ENCODE data around the gene NSF.
"Not testable (repeated sequence)": the region's sequence is repeated elsewhere in the genome, so short reads cannot be mapped to it uniquely, and the experiment has no call there.

The NSF gene

GRCh38 chr17:46670789-46671188 lies 80.3 kb downstream of the NSF start:
- H3K4me3 ChIP-seq (ENCODE audit: low read depth, low read length); DNase-seq (ENCODE audit: low read depth); in situ Hi-C loops (cut with HindIII; ENCODE audit: low sequenced_read_pairs): not testable (repeated sequence)

DNA sequence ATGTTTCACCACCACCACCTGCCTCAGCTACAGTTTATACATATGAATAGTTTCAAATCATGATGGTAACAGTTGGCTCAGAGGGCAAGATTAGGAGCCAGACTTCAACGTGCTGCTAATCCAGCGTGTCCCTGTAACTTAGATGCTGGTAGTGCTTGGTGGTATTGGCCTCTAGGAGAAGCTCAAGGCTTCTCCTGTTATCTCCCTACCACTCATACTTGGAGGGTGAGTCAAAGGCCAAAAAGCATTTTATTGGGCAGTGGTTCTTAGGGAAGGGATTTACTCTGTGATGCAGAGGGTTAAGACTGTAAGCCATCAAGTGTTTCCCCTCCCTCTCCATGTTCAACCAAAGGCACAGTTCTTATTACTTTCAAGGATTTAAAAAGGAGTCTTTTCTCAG lies 82.3 kb downstream of the NSF start:
- DNase-seq (ENCODE audit: low read depth); in situ Hi-C loops (cut with HindIII; ENCODE audit: low sequenced_read_pairs); H3K4me3 ChIP-seq (ENCODE audit: low read depth, low read length): not testable (repeated sequence)

DNA sequence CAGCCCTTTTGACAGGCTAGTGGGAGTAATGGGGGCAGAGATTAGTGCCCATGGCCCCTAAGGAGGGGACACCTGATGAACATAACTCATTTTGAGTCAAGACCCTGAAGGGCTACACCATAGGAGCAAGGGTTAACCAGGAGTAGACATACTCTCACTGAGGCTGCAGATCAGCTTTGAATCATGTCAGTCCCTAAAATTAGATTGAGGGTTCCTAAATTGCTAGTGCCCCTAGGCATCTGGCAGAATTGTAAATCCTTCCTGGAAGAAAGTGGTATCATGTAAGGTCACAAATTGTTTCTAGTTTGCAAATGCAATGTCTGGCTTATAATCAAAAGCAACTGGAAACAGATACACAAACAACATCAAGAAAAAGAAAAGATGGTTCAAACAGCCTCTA lies 87.3 kb downstream of the NSF start:
- H3K4me3 ChIP-seq (ENCODE audit: low read depth, low read length); DNase-seq (ENCODE audit: low read depth); in situ Hi-C loops (cut with HindIII; ENCODE audit: low sequenced_read_pairs): not testable (repeated sequence)

DNA sequence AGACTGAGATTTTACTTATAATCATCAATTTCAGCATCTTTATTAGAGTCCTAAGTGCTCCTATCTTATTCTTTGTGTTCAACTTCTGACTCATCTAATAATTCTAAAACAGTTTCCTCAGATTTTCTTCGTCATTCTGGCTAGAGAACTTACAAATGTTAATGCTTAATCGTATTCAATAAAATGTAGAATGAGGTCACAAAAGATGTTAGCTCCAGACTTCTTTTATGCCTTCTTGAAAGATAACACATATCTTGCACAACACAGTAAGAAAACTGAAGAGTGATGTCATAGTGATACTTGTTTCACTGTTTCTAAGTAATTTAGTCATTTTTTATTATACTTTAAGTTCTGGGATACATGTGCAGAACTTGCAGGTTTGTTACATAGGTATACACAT lies 93.2 kb downstream of the NSF start:
- H3K4me3 ChIP-seq (ENCODE audit: low read depth, low read length); in situ Hi-C loops (cut with HindIII; ENCODE audit: low sequenced_read_pairs); DNase-seq (ENCODE audit: low read depth): not testable (repeated sequence)

DNA sequence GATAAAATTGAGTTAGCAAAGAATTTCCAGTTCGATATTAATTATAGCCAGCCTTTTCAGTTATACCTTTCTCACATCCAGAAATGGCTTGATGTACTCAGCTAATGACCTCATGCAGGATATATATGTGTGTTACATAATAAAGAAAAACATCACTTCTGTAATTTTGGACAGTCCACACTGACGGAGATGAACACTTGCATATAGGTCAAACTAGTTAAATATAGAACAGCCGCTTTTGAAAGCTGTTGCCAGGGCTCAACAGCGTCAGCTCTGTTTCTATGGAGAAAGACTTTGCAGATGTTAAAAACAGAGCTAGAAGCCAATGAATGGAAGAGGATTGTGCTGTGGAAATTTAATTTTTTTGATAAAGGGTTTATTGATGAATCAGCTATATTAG lies 94.8 kb downstream of the NSF start:
- DNase-seq (ENCODE audit: low read depth); in situ Hi-C loops (cut with HindIII; ENCODE audit: low sequenced_read_pairs); H3K4me3 ChIP-seq (ENCODE audit: low read depth, low read length): not testable (repeated sequence)

DNA sequence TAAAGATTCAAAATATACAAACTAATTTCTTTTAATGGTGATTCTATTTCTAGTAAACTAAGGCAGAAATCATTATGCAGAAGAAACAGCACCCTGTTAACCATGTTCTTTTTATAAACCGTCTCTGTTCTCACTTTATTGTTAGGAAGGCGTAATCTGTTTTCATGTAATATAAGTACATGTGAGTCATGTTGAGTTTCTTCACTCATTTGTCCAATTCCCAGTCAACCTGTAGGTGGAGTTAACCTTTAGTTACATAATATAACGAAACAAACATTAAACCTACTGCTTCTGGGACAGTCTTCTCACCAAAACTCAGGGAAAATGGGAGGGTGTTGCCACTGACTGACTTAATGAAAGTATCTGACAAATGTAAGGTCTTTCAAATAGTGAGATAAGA lies 101.7 kb downstream of the NSF start:
- H3K4me3 ChIP-seq (ENCODE audit: low read depth, low read length); in situ Hi-C loops (cut with HindIII; ENCODE audit: low sequenced_read_pairs); DNase-seq (ENCODE audit: low read depth): not testable (repeated sequence)

DNA sequence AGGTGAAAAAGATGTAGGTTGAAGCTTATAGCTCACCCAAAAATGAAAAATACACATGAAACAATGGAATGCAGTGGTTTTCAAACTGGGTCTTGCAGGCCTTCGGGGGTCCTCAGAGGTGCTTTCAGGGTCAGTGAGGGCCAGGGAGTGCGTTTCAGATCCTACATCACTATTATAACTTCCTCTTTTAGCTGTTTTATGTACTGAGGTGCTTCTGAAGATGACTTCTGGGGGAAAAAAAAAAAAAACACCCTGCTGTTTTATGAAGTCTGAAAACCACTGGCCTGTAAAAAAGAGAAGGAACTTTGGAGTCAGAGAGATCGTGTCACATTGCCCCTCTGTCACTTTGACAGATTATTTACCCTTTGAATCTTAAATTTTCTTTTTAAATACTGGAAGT lies 102.8 kb downstream of the NSF start:
- H3K4me3 ChIP-seq (ENCODE audit: low read depth, low read length); in situ Hi-C loops (cut with HindIII; ENCODE audit: low sequenced_read_pairs); DNase-seq (ENCODE audit: low read depth): not testable (repeated sequence)

- in situ Hi-C loops (cut with HindIII; ENCODE audit: low sequenced_read_pairs); DNase-seq (ENCODE audit: low read depth); H3K4me3 ChIP-seq (ENCODE audit: low read depth, low read length): not testable (repeated sequence)
Observed at GRCh38 chr17:46696522-46696921, 106.1 kb downstream of the NSF start.

DNA sequence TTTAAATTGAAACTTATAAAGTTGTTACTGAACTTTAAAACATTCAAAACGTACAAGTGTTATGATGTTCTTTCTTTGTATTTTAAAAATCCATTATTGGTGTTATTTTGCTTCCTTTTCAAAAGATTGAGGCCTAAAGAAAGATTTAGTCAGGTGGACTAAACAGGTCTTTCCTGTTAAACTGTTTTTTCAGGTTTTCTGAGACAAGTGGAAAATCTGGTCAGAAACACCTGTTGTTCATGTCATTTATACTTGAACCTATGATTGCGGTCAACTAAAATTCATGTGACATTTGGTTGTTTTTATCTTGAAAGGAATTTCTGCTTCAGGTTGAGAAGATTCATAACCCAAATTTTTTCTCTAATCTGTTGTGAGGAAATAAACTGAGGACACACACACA lies 108.5 kb downstream of the NSF start:
- H3K4me3 ChIP-seq (ENCODE audit: low read depth, low read length); DNase-seq (ENCODE audit: low read depth); in situ Hi-C loops (cut with HindIII; ENCODE audit: low sequenced_read_pairs): not testable (repeated sequence)

DNA sequence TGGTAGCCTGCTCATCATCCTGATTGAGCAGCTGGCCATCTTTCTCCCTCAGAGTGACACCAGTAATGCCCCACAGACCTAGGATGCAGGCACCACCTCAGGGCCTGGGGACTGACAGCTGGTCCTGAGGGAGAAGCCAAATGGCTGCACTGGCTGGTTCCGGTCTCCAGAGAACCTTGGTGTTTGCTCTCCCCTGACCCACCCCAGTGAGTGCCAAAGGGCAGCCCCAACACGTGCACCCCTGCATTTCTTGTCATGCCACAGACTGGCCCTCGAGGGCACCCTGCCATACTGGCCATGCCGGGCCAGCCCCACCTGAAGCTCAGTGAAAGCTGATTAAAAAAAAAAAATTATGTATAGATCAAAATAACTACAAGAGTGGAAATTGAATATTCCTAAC lies 127.5 kb downstream of the NSF start:
- H3K4me3 ChIP-seq (ENCODE audit: low read depth, low read length), result no peak overlapping the region
- in situ Hi-C loops (cut with HindIII; ENCODE audit: low sequenced_read_pairs), result no loop called here
- TF ChIP-seq, protein P1, sequence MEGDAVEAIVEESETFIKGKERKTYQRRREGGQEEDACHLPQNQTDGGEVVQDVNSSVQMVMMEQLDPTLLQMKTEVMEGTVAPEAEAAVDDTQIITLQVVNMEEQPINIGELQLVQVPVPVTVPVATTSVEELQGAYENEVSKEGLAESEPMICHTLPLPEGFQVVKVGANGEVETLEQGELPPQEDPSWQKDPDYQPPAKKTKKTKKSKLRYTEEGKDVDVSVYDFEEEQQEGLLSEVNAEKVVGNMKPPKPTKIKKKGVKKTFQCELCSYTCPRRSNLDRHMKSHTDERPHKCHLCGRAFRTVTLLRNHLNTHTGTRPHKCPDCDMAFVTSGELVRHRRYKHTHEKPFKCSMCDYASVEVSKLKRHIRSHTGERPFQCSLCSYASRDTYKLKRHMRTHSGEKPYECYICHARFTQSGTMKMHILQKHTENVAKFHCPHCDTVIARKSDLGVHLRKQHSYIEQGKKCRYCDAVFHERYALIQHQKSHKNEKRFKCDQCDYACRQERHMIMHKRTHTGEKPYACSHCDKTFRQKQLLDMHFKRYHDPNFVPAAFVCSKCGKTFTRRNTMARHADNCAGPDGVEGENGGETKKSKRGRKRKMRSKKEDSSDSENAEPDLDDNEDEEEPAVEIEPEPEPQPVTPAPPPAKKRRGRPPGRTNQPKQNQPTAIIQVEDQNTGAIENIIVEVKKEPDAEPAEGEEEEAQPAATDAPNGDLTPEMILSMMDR (IDR thresholded peaks at IDR 0.05; ENCODE audit: low read depth, low read length, missing control alignments), result no peak
- no peak for DNase-seq (ENCODE audit: low read depth)

DNA sequence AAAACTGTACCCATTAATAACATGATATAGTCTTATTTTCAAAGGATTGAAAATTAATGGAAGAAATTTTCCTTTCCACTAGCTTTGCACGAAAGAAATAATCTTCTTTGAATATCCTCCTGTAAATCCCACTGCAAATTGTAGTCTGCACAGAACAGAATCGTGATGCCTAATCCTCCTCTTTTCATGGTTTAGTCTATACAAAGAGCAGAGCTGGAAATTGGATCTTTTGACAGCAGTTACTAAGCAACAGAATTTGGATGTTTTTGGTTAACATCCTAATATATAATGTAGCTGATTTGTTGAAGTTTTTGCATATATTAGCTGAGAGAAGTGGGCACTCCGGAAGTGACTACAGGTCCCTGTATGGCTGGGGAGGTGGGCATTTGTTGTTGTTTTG lies 129.4 kb downstream of the NSF start:
- TF ChIP-seq, protein P1 (IDR thresholded peaks at IDR 0.05; ENCODE audit: low read depth, low read length, missing control alignments), result no peak
- no peak overlapping the region for H3K4me3 ChIP-seq (ENCODE audit: low read depth, low read length)
- in situ Hi-C loops (cut with HindIII; ENCODE audit: low sequenced_read_pairs), result no loop called here
- no peak for DNase-seq (ENCODE audit: low read depth)

DNA sequence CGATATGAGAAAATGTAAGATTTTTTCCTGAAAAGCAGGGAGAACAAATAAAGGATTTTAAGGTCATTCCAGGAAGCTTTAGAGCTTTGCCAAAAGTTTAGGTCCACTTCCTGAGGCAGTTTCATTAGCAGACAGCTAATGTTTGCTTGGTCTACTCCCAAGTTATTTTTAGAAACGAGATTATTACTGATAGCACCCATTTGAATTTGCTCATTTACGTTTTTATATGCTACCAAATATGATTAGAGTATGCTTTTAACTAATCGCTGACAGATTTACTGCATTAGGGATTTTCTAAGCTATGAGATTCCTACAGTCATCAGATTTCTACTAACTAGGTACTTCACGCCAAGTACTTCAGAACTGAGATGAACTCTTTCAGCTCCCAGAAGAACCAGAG lies 129.9 kb downstream of the NSF start:
- in situ Hi-C loops (cut with HindIII; ENCODE audit: low sequenced_read_pairs), result no loop called here
- TF ChIP-seq, protein P1 (IDR thresholded peaks at IDR 0.05; ENCODE audit: low read depth, low read length, missing control alignments), result no peak
- no peak overlapping the region for H3K4me3 ChIP-seq (ENCODE audit: low read depth, low read length)
- DNase-seq (ENCODE audit: low read depth), result no peak

Data from astrocyte of the cerebellum (primary cell).